ENCODE results near the gene SGK2. TPM values are rescaled to one million over a fixed set of nuclear protein-coding genes. Genes with fewer than 3 reads are reported as not detected.
"Not testable (repeated sequence)": the region's sequence is repeated elsewhere in the genome, so short reads cannot be mapped to it uniquely, and the experiment has no call there.

The SGK2 gene
- total RNA-seq, 1 donor from 2014 or later: not detected

- DNase-seq (ENCODE audit: low spot score): not testable (repeated sequence)
Measured at GRCh38 chr20:43601960-43602359, 43.1 kb downstream of the SGK2 start.

GRCh38 chr20:43603124-43603523, 44.3 kb downstream of the SGK2 start:
- DNase-seq (ENCODE audit: low spot score): no peak

- no peak for DNase-seq (ENCODE audit: low spot score)
Measured at GRCh38 chr20:43605715-43606114, 46.9 kb downstream of the SGK2 start.

GRCh38 chr20:43607278-43607677, 48.5 kb downstream of the SGK2 start:
- DNase-seq (ENCODE audit: low spot score): not testable (repeated sequence)

- DNase-seq (ENCODE audit: low spot score): no peak
Measured at GRCh38 chr20:43631598-43631997, 72.8 kb downstream of the SGK2 start.

Other genes with a start within 250 kb of the SGK2 start
- gene SRSF6, start 101.1 kb upstream of the SGK2 start, total RNA-seq (ENCODE audit: insufficient read depth, low replicate concordance): 30.1 TPM
- 11.3 TPM for gene L3MBTL1, start 51.3 kb upstream of the SGK2 start, total RNA-seq (ENCODE audit: insufficient read depth, low replicate concordance)
- gene IFT52, start 31.9 kb downstream of the SGK2 start, total RNA-seq (ENCODE audit: insufficient read depth, low replicate concordance): 55.4 TPM
- gene MYBL2, start 108.1 kb downstream of the SGK2 start, total RNA-seq (ENCODE audit: insufficient read depth, low replicate concordance): 0.24 TPM
- gene GTSF1L, start 168.0 kb downstream of the SGK2 start, total RNA-seq (ENCODE audit: insufficient read depth, low replicate concordance): not detected

Data from umbilical cord (tissue), 2 donors.